Gastroesophageal sphincter (tissue), 4 donors: ENCODE measurements around the gene EEFSEC. TPM values are rescaled to one million over a fixed set of nuclear protein-coding genes. Genes with fewer than 3 reads are reported as not detected.

ENCODE experiments used
- ATAC-seq: fragments of 150-250 bp; one replicate; pipeline ENCODE4 v1.9.1; 2016; ENCODE audit warnings: mild to moderate bottlenecking, moderate library complexity
- H3K27ac ChIP-seq, 4 donors: fragments of 200-600 bp; sonication (generic) in 3 of 4; 1 replicate in 3 of 4; 2 replicates in 1 of 4; pipeline ENCODE4 v1.5.1; 2016 to 2019
- H3K27me3 ChIP-seq: fragments of 200-600 bp; sonication (generic); one replicate; pipeline ENCODE4 v1.5.1; 2019
- H3K36me3 ChIP-seq, 2 donors: fragments of 200-600 bp; sonication (generic); one replicate each; pipeline ENCODE4 v1.5.1; 2019; ENCODE audit warnings: control low read depth in 1 of 2
- H3K4me1 ChIP-seq, 3 donors: fragments of 200-600 bp; sonication (generic); 1 replicate in 2 of 3; 2 replicates in 1 of 3; pipeline ENCODE4 v1.5.1; 2016 to 2019; ENCODE audit warnings: control low read depth in 2 of 3
- H3K4me3 ChIP-seq, 2 donors: fragments of 200-600 bp; sonication (generic); one replicate each; pipeline ENCODE4 v1.5.1; 2019; ENCODE audit warnings: mild to moderate bottlenecking in 1 of 2, moderate library complexity in 1 of 2
- H3K9me3 ChIP-seq, 3 donors: fragments of 200-600 bp; sonication (generic); one replicate each; pipeline ENCODE4 v1.5.1; 2017 to 2019; ENCODE audit warnings: control low read depth in 2 of 3
- CTCF ChIP-seq, 4 experiments: fragments of 200-600 bp in 2 of 4; fragments of 450-650 bp in 2 of 4; sonication (generic) in 1 of 4; IDR thresholded peaks; one replicate each; pipeline ENCODE4 v1.5.1; 2017 to 2019; ENCODE audit warnings: antibody characterized with exemption in 4 of 4, mild to moderate bottlenecking in 2 of 4, moderate library complexity in 2 of 4
- EP300 ChIP-seq: sonication (generic); formaldehyde crosslinking; IDR thresholded peaks from one replicate; pipeline ENCODE4 v1.6.1; 2017; ENCODE audit warnings: antibody characterized with exemption, mild to moderate bottlenecking
- POLR2A ChIP-seq, 2 donors: fragments of 450-650 bp; IDR thresholded peaks; one replicate each; pipeline ENCODE4 v1.6.1; 2017; ENCODE audit warnings: antibody characterized with exemption in 2 of 2, mild to moderate bottlenecking in 2 of 2, moderate library complexity in 1 of 2
- POLR2AphosphoS5 ChIP-seq: sonication (generic); formaldehyde crosslinking; IDR thresholded peaks from one replicate; pipeline ENCODE4 v1.6.1; 2017; ENCODE audit warnings: antibody characterized with exemption
- WGBS, 2 donors: methylation state at CpG; one replicate each; pipeline ENCODE4 v1.1.5; 2018; ENCODE audit warnings: low coverage in 1 of 2; 5-methylcytosine and 5-hydroxymethylcytosine counted together
- total RNA-seq, 4 donors: library from RNA; depleted of rRNA; stranded (reverse); fragments of >200 nt; gene quantifications; one replicate each; pipeline ENCODE4 v1.1.0, GENCODE V29; 2016

EEFSEC gene
- total RNA-seq, 4 donors from 2014 or later: 5.8 to 16.5 (median 11.4) TPM

GRCh38 chr3:128422762-128423524 is 269.7 kb downstream of the EEFSEC start:
- no peak for ATAC-seq
- WGBS, 2 donors: 80 to 100% methylated on average over 1 to 3 of the region's 3 CpGs
- peaks cover 26% of the 10 kb centered on the region for H3K27me3 ChIP-seq
- H3K36me3 ChIP-seq: no peaks in the 10 kb centered on the region
- H3K4me1 ChIP-seq: peaks cover 0 to 11% (median 4%) of the 10 kb centered on the region in 3 donors
- TF ChIP-seq POLR2AphosphoS5: no peak
- TF ChIP-seq POLR2A (IDR thresholded peaks at IDR 0.05): no peak
- no peak for TF ChIP-seq EP300
- TF ChIP-seq CTCF (IDR thresholded peaks at IDR 0.05): no peak
- H3K27ac ChIP-seq: no peak overlapping the region
- H3K9me3 ChIP-seq: no peaks in the 10 kb centered on the region
- no peak overlapping the region for H3K4me3 ChIP-seq

GRCh38 chr3:128423525-128424147 is 270.4 kb downstream of the EEFSEC start:
- 50 to 82% methylated on average over 1 to 7 of the region's 7 CpGs for WGBS, 2 donors
- H3K4me1 ChIP-seq: peaks cover 0 to 11% (median 4%) of the 10 kb centered on the region in 3 donors
- no peaks in the 10 kb centered on the region for H3K9me3 ChIP-seq
- no peak for ATAC-seq
- TF ChIP-seq CTCF (IDR thresholded peaks at IDR 0.05) (no peak), POLR2AphosphoS5 (no peak), POLR2A (IDR thresholded peaks at IDR 0.05) (no peak)
- no peak overlapping the region for H3K27ac ChIP-seq
- no peaks in the 10 kb centered on the region for H3K36me3 ChIP-seq
- H3K27me3 ChIP-seq: peaks cover 33% of the 10 kb centered on the region
- no peak overlapping the region for H3K4me3 ChIP-seq

- Histone ChIP-seq H3K36me3 (no peaks in the 10 kb centered on the region), H3K4me3 (no peak overlapping the region), H3K9me3 (no peaks in the 10 kb centered on the region), H3K4me1 (peaks cover 0 to 11% (median 4%) of the 10 kb centered on the region in 3 donors), H3K27me3 (peaks cover 42% of the 10 kb centered on the region), H3K27ac (no peak overlapping the region)
- WGBS, 2 donors: 70 to 73% methylated on average over 9 to 12 of the region's 14 CpGs
- ATAC-seq: no peak
- TF ChIP-seq EP300 (no peak), CTCF (IDR thresholded peaks at IDR 0.05) (no peak), POLR2A (IDR thresholded peaks at IDR 0.05) (no peak), POLR2AphosphoS5 (no peak)
Measured at GRCh38 chr3:128424508-128425069, 271.3 kb downstream of the EEFSEC start.

GRCh38 chr3:128425142-128425845 is 272.0 kb downstream of the EEFSEC start:
- ATAC-seq: no peak
- Histone ChIP-seq H3K36me3 (no peaks in the 10 kb centered on the region), H3K9me3 (no peaks in the 10 kb centered on the region), H3K4me3 (no peak overlapping the region), H3K27ac (no peak overlapping the region), H3K4me1 (peaks cover 0 to 11% (median 4%) of the 10 kb centered on the region in 3 donors), H3K27me3 (peaks cover 49% of the 10 kb centered on the region)
- TF ChIP-seq POLR2A (IDR thresholded peaks at IDR 0.05) (no peak), CTCF (IDR thresholded peaks at IDR 0.05) (no peak), EP300 (no peak), POLR2AphosphoS5 (no peak)
- 87 to 100% methylated on average over 3 to 6 of the region's 23 CpGs for WGBS, 2 donors
